HG03135 (cell line): ENCODE data around the gene CERK.
A peak's percentile ranks its signal among the peaks of the same experiment; 100 is the strongest.
"Not testable (repeated sequence)": the region's sequence is repeated elsewhere in the genome, so short reads cannot be mapped to it uniquely, and the experiment has no call there.

Source experiments
- ATAC-seq: cut with Tn5 transposase; IDR thresholded peaks from one replicate; pipeline ENCODE4 v1.9.1; 2021; ENCODE audit warnings: mild to moderate bottlenecking, moderate library complexity; ENCODE audit not compliant: unreplicated experiment

The CERK gene, protein sequence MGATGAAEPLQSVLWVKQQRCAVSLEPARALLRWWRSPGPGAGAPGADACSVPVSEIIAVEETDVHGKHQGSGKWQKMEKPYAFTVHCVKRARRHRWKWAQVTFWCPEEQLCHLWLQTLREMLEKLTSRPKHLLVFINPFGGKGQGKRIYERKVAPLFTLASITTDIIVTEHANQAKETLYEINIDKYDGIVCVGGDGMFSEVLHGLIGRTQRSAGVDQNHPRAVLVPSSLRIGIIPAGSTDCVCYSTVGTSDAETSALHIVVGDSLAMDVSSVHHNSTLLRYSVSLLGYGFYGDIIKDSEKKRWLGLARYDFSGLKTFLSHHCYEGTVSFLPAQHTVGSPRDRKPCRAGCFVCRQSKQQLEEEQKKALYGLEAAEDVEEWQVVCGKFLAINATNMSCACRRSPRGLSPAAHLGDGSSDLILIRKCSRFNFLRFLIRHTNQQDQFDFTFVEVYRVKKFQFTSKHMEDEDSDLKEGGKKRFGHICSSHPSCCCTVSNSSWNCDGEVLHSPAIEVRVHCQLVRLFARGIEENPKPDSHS

DNA sequence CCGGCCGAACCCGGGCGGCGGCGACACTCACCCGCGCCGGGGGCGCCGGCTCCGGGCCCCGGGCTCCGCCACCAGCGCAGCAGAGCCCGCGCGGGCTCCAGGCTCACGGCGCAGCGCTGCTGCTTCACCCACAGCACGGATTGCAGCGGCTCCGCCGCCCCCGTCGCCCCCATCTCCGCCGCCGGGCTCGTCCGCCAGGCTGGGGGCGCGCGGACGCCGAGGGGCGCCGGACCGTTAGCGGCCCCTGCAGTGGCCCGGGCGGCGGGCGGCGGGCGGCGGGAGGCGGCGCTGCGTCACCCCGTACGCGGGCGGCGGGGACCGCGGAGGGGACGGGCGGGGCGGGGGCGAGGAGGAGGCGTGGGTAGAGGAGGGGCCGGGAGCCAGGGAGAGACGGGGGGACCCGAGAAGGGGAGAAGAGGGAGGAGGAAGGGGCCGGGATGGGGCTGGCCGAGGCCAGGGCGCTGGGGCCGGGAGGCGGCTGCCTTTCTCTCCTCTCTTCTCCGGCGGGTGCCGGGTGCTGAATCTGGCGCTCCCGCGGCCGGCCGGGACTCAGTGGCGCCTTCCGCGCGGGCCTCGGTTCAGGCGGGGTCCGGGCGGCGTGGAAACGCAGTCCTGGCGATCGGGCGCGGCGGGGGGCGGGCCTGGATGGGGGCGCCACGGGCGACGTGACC is at the start of gene CERK:
TSS of gene CERK (minus strand) at position 277 of the 671 bp plus-strand sequence. CDS start at position 173, 104 bp downstream.
- ATAC-seq: no peak

DNA sequence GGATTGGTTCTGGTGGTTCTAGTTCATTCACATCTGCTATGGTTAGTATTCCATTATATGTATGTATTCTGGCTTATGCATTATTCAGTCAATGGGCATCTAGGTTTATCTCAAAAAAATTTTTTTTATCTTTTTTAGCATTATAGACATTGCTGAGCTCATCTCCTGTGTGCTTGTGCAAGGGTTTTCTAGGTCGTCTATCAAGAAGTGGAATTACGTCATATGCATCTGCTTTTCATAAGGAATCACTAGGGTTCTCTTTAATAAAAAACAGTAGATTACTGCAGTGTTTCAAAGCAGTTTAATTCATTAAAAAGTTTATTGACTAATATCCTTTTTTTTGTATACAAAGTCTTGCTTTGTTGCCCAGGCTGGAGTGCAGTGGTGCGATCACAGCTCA is 45.7 kb upstream of the CERK start:
- no peak for ATAC-seq

DNA sequence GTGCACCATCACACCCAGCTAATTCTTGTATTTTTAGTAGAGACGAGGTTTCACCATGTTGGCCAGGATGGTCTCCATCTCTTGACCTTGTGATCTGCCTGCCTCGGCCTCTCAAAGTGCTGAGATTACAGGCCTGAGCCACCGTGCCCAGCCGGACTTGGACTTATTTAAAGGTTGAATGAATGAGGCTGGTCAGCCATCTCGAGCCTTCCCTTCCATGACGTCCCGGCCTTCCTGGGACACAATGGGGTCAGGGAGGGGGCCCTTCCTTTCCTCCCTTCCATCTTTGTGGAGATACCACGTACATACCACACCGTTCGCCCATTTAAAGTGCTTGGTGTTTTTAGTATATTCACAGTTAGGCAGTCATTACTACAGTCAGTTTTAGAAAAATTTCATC is 44.1 kb upstream of the CERK start:
- ATAC-seq: not testable (repeated sequence)

DNA sequence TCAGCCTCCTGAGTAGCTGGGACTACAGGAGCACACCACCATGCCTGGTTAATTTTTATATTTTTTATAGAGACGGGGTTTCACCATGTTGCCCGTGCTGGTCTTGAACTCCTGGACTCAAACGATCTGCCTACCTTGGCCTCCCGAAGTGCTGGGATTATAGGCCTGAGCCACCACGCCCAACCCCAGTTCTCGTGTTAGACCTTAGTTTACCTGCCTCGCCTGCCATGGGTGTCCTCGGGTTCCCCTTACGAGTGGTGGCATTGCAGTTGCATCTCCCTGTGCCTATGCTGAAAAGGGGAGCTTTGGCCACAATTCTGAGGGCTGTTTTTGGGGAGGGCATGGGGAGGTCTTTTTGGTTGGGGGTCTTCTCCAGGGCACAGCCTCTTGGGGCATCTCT is 43.2 kb upstream of the CERK start:
- no peak for ATAC-seq

DNA sequence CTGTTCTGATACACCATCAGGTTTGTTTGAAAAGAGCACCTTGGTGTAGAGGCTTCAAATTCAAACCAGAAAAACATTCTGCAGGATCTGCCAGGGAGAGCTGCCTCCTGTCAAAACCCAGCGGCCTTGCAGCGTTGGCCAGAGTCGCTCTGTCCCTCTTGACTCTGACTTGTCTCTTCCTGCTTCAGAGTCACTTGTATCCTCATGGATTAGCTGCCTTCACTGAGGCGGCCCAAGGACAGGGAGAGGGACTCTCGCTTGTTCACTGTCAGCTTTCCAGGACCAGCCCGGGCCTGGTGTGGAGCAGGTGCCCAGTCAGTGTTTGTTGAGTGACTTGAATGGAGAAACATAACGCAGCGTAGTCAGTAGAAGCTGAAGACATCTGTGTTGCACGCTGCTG is 42.4 kb upstream of the CERK start:
- no peak for ATAC-seq

DNA sequence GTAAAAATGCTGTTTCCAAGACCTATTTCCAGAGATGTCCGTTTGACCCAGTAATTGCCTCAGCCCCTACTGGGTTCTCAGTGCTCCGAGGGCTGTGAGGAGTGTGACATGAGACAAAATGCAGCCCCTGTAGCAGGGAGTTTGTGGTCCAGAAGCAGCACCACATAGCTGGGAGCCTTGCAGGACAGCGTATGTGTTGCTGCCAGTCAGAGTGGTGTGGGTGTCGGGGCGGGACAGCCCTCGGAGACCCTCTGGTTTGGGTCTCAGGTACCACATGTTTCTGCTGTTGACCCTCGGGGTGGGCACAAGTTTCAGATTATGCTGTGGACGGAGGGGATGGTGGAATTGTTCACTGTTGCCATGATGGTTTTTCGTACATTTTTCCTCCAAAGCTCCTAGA is 41.6 kb upstream of the CERK start:
- ATAC-seq: no peak

DNA sequence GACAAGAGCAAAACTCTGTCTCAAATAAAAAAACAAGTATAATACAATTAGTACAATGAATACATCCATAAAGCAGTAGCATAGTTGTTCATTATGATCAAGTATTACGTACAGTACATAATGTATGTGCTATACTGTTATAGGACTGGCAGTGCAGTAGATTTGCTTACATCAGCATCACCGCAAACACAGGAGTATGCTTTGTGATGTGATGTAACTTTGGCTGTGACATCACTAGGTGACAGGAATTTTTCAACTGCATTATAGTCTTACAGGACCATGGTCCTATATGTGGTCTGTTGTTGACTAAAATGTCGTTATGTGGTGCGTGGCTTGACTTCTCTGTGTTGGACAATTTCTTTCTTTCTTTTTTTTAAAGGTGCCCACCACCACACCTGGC is 41.0 kb upstream of the CERK start:
- ATAC-seq: no peak

DNA sequence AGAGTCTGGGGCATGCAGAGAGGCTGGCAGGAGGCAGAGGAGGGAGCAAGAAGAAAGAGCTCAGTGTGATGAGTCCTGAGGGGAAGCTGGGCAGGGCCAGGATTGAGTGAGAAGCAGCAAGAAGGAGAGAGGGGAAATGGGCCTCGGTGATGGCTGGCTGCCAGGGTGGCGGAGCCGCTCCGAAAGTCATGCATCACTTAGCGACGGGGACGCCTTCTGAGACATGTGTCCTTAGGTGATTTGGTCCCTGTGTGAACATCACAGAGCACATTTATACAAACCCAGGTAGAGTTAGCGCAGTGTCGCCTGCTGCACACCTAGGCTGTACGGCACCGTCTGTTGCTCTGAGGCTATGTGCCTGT is 39.5 kb upstream of the CERK start:
- ATAC-seq: no peak

DNA sequence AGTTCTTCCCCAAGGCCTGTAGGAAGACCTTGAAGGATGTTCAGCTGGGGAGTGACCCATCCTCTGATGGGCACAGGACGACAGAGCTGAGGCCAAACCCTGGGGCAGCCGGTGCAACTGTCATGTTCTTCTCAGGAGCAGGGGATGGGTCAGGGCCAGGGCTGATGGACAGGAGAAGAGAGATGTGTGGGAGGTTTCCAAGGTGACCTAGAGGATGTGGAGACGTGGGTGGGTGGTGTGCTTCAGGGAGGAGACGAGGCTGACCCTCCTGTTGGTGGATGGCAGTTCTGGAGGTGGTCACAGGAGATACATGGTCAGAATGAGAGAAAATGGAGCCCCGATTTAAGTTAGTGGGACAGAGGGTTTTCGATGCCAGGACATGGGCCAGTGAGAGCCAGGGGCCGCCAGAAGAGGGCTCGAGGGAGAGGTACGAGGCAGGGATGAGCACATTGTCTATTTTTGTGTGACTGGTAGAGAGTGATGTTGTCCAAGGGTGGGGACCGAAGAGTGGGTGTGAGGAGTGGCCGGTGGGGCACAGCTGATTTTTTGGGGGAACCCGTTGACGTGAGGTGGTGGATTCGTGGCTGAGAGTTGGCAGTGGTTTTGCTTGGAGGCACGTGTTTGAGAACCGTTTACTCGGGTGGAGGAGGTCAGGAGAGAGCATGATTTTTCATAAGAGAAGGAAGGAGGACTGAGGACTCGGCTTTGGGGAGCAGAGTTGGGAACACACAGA is 39.0 kb upstream of the CERK start:
- no peak for ATAC-seq

DNA sequence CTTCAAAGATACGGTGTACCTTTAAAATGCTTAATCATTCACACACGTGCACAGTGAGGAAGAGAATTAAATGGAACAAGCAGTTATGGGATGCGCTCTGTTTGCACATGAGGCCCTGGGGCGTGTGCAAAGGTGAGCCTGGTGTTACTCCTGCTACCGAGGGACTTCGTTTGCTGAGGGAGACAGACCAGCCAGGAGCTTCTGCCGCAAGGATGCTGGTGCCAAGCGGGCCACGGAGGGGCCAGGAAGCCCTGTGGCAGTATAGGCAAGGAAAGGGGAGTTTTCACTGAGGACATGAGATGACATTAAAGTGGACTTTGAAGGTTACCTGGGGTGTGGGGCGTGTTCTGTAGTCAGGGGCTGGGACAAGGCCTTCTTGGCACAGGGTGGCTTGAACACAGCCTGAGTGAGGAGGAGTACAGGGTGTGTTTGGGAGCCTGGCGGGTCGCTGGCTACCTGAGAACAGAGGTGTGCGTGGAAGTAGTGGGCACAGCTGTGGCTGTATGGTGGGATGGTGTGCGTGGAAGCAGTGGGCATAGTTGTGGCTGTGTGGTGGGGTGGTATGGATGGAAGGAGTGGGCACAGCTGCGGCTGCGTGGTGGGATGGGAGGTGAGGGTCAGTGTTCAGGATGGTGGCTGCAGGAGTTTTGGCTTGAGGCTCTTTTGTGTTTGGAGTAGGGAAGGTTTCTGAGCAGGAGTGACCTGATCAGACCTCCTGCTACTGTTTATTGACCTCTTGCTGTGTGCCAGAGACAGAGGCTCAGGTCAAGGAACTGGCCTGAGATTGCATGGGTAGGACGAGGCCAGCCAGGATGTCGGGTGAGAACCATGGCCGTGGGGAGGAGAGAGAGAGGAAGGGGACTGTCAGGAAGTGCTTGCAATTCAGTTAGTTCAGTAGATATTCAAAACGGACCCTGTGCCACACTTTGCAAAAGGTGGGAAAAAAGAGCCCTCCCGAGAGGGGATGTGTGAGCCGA is 38.1 kb upstream of the CERK start:
- no peak for ATAC-seq

DNA sequence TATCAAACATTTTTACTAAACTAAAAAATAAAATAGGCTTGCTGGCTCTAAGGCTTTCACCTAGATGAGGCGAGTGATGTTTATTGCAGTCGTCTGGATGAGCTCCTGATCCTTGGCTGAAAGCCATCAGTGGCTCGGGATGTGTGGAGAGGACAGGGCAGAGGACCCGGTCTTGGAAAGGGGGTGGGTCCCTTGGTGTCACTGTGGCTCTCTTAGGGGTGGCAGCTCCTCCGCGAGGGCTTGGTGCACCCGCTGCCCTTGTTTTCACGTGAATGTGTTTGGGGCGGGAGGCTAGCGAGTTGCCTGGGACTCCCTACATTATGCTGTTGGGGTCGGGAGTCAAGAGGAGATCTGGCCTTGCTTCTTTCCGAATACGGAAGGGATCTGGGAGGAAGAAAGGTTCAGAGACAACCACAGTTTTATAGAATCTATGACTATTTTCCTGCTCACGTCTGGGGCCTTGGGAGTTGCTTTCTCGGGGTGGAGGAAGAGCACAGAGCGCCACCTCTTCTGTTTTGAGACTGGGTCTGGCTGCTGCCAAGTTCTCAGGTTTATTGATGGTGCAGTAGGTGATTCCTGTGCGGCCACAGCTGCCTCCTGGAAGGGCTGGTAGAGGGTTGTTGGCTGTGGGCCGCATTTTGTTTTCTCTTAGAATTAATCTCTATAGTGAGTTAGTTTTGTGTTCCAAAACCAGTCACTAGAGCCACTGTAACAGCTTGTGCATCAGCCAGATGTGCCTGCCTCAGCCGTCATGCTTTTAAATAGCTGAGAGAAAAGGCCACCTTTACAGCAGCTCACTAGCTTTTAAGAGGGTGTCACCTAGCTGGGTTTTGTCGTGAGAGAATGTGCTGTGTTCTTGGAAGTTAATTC is 37.2 kb upstream of the CERK start:
- ATAC-seq: no peak

DNA sequence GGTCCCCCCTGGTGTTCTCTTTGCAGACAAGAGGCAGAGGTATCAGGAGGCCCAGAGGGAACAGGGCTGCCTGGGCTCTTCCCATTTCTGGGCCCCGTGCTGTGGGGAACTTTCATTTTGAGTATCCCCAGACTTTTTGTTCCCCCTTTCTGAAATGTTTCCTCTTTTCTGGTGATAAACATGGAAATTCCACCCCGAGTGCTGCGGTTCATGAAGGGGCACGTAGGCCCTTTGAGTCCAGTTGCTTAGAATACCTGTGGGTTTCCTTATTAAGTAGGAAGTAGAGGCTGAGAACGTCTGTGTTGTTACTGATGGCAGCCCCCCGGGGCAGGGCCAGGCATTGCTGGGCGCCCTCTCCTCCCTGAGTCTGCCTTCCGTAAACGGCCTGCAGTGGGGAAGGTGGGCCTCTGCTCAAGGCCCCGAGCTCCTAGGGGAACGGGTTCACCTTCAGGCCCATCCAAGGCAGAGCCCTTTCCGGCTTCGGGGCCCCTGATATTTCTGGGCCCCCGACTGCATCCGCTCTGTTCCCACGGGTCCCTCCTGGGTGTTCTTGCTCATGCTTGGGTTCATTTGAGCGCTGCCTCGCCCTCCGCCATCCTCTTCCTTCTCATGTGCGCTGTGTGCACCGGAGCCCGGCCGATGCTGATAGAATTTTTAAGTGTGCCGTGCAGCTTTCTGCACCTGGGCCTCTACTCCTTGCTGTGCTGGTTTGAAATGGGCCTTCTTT is 36.4 kb upstream of the CERK start:
- ATAC-seq: peak; percentile 36

DNA sequence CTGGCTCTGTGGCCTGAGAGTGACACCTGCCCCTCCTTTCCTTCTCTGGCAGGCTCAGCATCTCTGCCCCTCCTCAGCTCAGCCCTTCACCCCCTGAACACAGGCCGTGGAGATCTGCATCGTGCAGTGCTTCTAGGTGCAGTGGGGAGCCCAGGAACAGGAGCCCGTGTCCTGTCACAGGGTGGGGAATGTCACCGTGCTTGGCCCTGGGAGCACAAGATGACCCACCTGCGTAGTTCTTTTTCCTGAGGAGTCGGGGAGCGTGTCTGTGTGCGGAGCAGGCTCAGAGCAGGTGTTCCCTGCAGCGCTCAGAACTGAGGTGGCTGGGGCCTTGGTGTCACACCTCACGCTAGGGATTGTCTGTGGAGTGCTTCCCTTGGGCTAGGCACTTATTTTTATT is 35.0 kb upstream of the CERK start:
- ATAC-seq: no peak

DNA sequence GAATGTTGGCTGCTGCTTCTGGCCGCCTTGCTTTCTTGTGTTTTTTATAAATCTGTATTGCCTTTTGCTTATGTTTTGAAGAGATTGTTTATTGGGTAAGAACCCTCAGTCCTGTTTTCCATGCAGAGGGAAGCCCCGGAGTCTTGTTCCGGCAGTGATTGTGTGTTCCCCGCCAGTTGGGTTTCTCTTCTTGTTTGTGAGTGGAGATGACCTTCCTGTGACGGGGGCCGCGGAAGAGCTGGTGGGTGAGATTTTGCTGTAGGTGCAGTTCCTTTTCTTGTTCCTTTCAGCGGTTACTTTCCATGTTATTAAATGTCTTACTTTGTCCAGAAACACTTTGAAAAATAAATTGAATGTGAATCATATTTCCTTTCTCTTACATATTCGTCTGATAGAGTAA is 32.7 kb upstream of the CERK start:
- no peak for ATAC-seq

DNA sequence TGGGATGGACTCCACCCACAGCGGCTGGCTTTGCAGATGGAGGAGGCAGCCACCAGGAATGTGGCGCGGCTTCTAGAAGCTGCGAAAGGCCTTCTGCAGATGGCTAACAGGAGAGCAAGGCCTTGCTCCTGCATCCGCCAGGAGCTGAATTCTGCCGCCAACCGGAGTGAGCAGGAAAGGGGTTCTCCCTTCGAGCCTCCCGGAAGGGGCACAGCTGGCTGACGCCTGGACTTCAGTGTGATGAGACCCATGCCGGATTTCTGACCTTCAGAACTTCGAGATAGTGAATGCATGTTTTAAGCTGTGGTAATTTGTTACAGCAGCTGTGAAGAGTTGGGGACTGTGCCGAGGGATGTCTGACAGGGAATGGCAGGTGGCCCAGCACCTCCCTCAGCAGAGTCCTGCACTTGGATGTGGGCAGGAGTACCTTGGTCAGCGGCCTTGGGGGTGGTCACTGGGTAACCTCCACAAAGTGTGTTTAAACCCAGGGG is 32.1 kb upstream of the CERK start:
- ATAC-seq: no peak

DNA sequence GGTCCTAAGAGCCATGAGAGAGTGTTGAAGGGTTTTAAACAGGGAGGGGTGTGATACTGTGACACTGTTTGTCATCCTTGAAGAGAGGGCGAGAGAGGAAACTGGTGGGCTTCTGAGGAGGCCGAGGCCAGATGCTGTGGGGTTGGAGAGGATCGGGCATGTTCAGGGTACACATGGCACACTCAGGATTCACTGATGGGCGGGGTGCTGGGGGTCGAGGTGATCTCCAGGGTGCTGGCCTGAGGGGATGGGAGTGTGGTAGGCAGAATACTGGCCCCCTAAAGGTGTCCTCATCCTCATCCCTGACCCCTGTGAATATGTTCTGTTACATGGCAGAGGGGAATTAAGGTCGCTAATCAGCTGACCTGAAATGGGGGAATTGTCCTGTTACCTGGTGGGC is 31.7 kb upstream of the CERK start:
- ATAC-seq: no peak

DNA sequence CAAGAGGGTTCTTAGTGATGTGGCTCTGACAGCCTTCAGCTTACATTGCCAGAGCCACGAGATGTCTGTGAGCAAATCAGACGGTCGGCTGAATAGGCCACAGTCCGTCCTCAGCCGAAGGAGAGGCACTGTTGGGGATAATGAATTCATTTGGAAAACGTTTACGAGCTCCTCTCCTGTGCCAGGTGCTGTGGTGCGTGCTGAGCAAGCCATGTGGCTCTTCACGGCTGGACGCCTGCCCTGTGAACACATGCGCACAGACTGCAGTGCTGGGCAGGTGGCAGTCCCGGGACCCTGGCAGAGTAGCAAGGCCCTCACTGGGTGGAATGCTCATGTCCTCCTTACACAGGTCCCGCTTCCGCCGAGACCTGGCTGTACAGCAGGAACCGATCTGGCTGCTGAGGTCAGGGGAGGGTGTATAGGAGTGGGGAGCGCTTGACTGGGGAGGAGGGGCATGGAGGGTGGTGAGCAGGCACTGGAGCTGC is 31.2 kb upstream of the CERK start:
- ATAC-seq: no peak

DNA sequence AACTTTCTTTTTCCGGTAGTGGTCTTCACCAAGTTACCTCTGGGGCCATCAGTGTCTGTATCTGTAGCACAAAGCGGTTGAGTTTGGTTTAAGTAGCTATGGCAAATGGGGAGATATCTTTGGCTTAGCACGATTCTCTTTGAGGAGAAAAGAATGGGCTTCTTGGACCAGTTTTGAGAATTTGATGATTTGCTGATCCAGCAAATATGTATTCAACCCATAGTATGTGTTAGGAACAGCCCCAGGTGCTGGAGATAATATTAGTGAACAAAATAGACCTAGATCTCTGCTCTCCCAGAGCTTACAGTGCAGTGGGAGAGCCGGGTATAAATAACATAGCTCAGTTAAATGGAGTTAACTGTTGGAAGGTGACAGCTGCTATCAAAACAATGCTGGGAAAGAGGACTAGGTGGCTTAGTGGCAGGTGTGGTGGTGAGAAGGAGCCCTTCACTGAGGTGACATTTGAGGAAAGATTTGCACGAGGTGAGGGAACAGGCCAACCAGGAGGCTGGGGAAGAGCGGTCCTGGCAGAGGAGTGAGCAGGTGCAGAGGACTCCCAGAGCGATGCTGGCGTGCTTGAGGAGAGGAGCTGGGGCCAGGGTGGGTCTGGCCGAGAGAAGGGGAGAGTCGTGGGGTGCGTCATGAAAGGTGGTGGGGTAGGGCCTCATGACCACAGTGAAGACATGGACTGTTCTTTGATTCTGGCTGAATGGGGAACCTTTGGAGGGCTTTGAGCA is 29.4 kb upstream of the CERK start:
- ATAC-seq: no peak
